Parathyroid adenoma (tissue), 2 donors: ENCODE data around the gene RNASE8.

Source experiments
- H2AFZ ChIP-seq: fragments of 300-600 bp; sonication (generic); one replicate; pipeline ENCODE4 v1.7.0; 2017; ENCODE audit warnings: antibody characterized with exemption, mild to moderate bottlenecking
- H3K27ac ChIP-seq: fragments of 300-600 bp; sonication (generic); one replicate; pipeline ENCODE4 v1.7.0; 2017
- H3K27me3 ChIP-seq: fragments of 300-600 bp; sonication (generic); one replicate; pipeline ENCODE4 v1.7.0; 2017; ENCODE audit warnings: low read length; ENCODE audit not compliant: control insufficient read depth, insufficient read depth
- H3K36me3 ChIP-seq: fragments of 300-600 bp; sonication (generic); one replicate; pipeline ENCODE4 v1.7.0; 2017; ENCODE audit warnings: low read length; ENCODE audit not compliant: control insufficient read depth, insufficient read depth
- H3K4me1 ChIP-seq: fragments of 300-600 bp; sonication (generic); one replicate; pipeline ENCODE4 v1.7.0; 2017; ENCODE audit warnings: control low read depth
- H3K4me2 ChIP-seq: fragments of 300-600 bp; sonication (generic); one replicate; pipeline ENCODE4 v1.7.0; 2017; ENCODE audit warnings: low read length
- H3K4me3 ChIP-seq: fragments of 300-600 bp; sonication (generic); one replicate; pipeline ENCODE4 v1.7.0; 2017; ENCODE audit warnings: low read depth, low read length
- H3K79me2 ChIP-seq: fragments of 300-600 bp; sonication (generic); one replicate; pipeline ENCODE4 v1.7.0; 2017; ENCODE audit warnings: control low read depth
- H3K9ac ChIP-seq: fragments of 300-600 bp; sonication (generic); one replicate; pipeline ENCODE4 v1.7.0; 2017; ENCODE audit warnings: mild to moderate bottlenecking
- H3K9me3 ChIP-seq: fragments of 300-600 bp; sonication (generic); one replicate; pipeline ENCODE4 v1.7.0; 2017; ENCODE audit warnings: low read length; ENCODE audit not compliant: control insufficient read depth
- CTCF ChIP-seq: fragments of 300-600 bp; sonication (generic); IDR thresholded peaks from one replicate; pipeline ENCODE4 v1.7.0; 2017; ENCODE audit warnings: antibody characterized with exemption, mild to moderate bottlenecking
- donor health status: primary hyperparathyroidism.

The RNASE8 gene

GRCh38 chr14:21084998-21085853 is 27.6 kb downstream of the RNASE8 start:
- H3K36me3 ChIP-seq = no peaks in the 10 kb centered on the region
- no peak overlapping the region for H3K4me2 ChIP-seq
- H3K9ac ChIP-seq = no peak overlapping the region
- no peak overlapping the region for H3K4me3 ChIP-seq
- H3K27me3 ChIP-seq = no peaks in the 10 kb centered on the region
- no peaks in the 10 kb centered on the region for H3K79me2 ChIP-seq
- no peaks in the 10 kb centered on the region for H3K9me3 ChIP-seq
- no peak overlapping the region for H2AFZ ChIP-seq
- peaks cover 6% of the 10 kb centered on the region for H3K4me1 ChIP-seq
- no peak overlapping the region for H3K27ac ChIP-seq
- TF ChIP-seq CTCF = no peak

- H3K4me3 ChIP-seq = no peak overlapping the region
- TF ChIP-seq CTCF = no peak
Measured at GRCh38 chr14:21086908-21087293, 29.3 kb downstream of the RNASE8 start.

GRCh38 chr14:21087294-21088091 is 29.9 kb downstream of the RNASE8 start:
- H3K9me3 ChIP-seq = no peaks in the 10 kb centered on the region
- TF ChIP-seq CTCF = no peak
- H2AFZ ChIP-seq = peak overlapping the region; percentile 19
- H3K79me2 ChIP-seq = peaks cover 2% of the 10 kb centered on the region
- no peak overlapping the region for H3K4me3 ChIP-seq
- no peaks in the 10 kb centered on the region for H3K36me3 ChIP-seq
- H3K27me3 ChIP-seq = no peaks in the 10 kb centered on the region
- no peak overlapping the region for H3K9ac ChIP-seq
- peak overlapping the region; percentile 78 for H3K27ac ChIP-seq
- peaks cover 6% of the 10 kb centered on the region for H3K4me1 ChIP-seq
- H3K4me2 ChIP-seq = no peak overlapping the region

More at GRCh38 chr14:21086908-21087293, 29.3 kb downstream of the RNASE8 start:
- Histone ChIP-seq H3K9ac (no peak overlapping the region), H3K27ac (peak overlapping the region; percentile 78), H3K4me1 (peaks cover 6% of the 10 kb centered on the region), H2AFZ (peak overlapping the region; percentile 19), H3K9me3 (no peaks in the 10 kb centered on the region), H3K27me3 (no peaks in the 10 kb centered on the region), H3K79me2 (peaks cover 2% of the 10 kb centered on the region), H3K36me3 (no peaks in the 10 kb centered on the region), H3K4me2 (no peak overlapping the region)

- Histone ChIP-seq H3K27me3 (no peaks in the 10 kb centered on the region), H3K27ac (no peak overlapping the region)
- no peak for TF ChIP-seq CTCF
Measured at GRCh38 chr14:21088687-21089086, 31.1 kb downstream of the RNASE8 start.

More at GRCh38 chr14:21088687-21089086, 31.1 kb downstream of the RNASE8 start:
- H3K9ac ChIP-seq = no peak overlapping the region
- no peak overlapping the region for H2AFZ ChIP-seq
- H3K36me3 ChIP-seq = no peaks in the 10 kb centered on the region
- H3K4me2 ChIP-seq = no peak overlapping the region
- no peak overlapping the region for H3K4me3 ChIP-seq
- peaks cover 10% of the 10 kb centered on the region for H3K79me2 ChIP-seq
- H3K9me3 ChIP-seq = no peaks in the 10 kb centered on the region
- peaks cover 18% of the 10 kb centered on the region for H3K4me1 ChIP-seq
